H9 (cell line): Measurements from ENCODE around the gene DENND1A. TPM values are rescaled to one million over a fixed set of nuclear protein-coding genes. Genes with fewer than 3 reads are reported as not detected.

Experiments
- DNase-seq: peaks from one replicate; pipeline ENCODE4 v3.0.0-alpha.2; 2017
- H2AFZ ChIP-seq: one replicate; pipeline ENCODE4 v1.6.1; 2013; ENCODE audit warnings: mild to moderate bottlenecking, low read length, control low read depth, moderate library complexity
- H2AK5ac ChIP-seq: 2 replicates; pipeline ENCODE4 v1.6.1; 2013; ENCODE audit warnings: low read length, control low read depth, mixed read lengths; ENCODE audit not compliant: insufficient read length
- H2BK120ac ChIP-seq: one replicate; pipeline ENCODE4 v1.6.1; 2013; ENCODE audit warnings: low read depth, mild to moderate bottlenecking, low read length, control low read depth, inconsistent platforms; ENCODE audit not compliant: poor library complexity, severe bottlenecking
- H2BK12ac ChIP-seq: 2 replicates; pipeline ENCODE4 v1.6.1; 2013; ENCODE audit warnings: low read length, control low read depth, mixed read lengths, low read depth; ENCODE audit not compliant: insufficient read length
- H2BK15ac ChIP-seq: 2 replicates; pipeline ENCODE4 v1.6.1; 2013; ENCODE audit warnings: low read depth, low read length, control low read depth
- H2BK20ac ChIP-seq: one replicate; pipeline ENCODE4 v1.6.1; 2013; ENCODE audit warnings: low read depth, mild to moderate bottlenecking, low read length, control low read depth, inconsistent platforms; ENCODE audit not compliant: poor library complexity, severe bottlenecking
- H2BK5ac ChIP-seq: 2 replicates; pipeline ENCODE4 v1.6.1; 2013; ENCODE audit warnings: low read length, control low read depth, mixed read lengths; ENCODE audit not compliant: insufficient read length
- H3K14ac ChIP-seq: 2 replicates; pipeline ENCODE4 v1.6.1; 2013; ENCODE audit warnings: low read length, control low read depth; ENCODE audit not compliant: insufficient read depth
- H3K18ac ChIP-seq: 2 replicates; pipeline ENCODE4 v1.6.1; 2013; ENCODE audit warnings: low read depth, mild to moderate bottlenecking, mixed read lengths, low read length, control low read depth; ENCODE audit not compliant: insufficient read length
- H3K23ac ChIP-seq: 2 replicates; pipeline ENCODE4 v1.6.1; 2013; ENCODE audit warnings: low read length, control low read depth, mixed read lengths, low read depth; ENCODE audit not compliant: insufficient read length
- H3K23me2 ChIP-seq: 2 replicates; pipeline ENCODE4 v1.6.1; 2013; ENCODE audit warnings: low read depth, mild to moderate bottlenecking, mixed read lengths, low read length, control low read depth; ENCODE audit not compliant: insufficient read length, poor library complexity, severe bottlenecking
- H3K27ac ChIP-seq: 2 replicates; pipeline ENCODE4 v1.5.1; 2013; ENCODE audit warnings: low read length, control low read depth, mixed read lengths, low read depth; ENCODE audit not compliant: insufficient read length
- H3K27me3 ChIP-seq: 2 replicates; pipeline ENCODE4 v1.6.1; 2013; ENCODE audit warnings: low read length, control low read depth, inconsistent platforms; ENCODE audit not compliant: insufficient read depth
- H3K4ac ChIP-seq: 2 replicates; pipeline ENCODE4 v1.6.1; 2013; ENCODE audit warnings: low read depth, mild to moderate bottlenecking, control low read depth, inconsistent platforms, low read length, moderate library complexity
- H3K4me1 ChIP-seq: 2 replicates; pipeline ENCODE4 v1.6.1; 2013; ENCODE audit warnings: low read length, control low read depth, inconsistent platforms; ENCODE audit not compliant: insufficient read depth
- H3K4me2 ChIP-seq: 2 replicates; pipeline ENCODE4 v1.6.1; 2013; ENCODE audit warnings: low read length, control low read depth, mixed read lengths; ENCODE audit not compliant: insufficient read length, insufficient read depth
- H3K56ac ChIP-seq: 2 replicates; pipeline ENCODE4 v1.6.1; 2013; ENCODE audit warnings: low read depth, mild to moderate bottlenecking, mixed read lengths, low read length, control low read depth; ENCODE audit not compliant: insufficient read length
- H3K79me1 ChIP-seq: 2 replicates; pipeline ENCODE4 v1.6.1; 2013; ENCODE audit warnings: low read depth, mild to moderate bottlenecking, moderate library complexity, low read length, control low read depth, inconsistent platforms; ENCODE audit not compliant: insufficient read depth, poor library complexity, severe bottlenecking
- H3K79me2 ChIP-seq: 2 replicates; pipeline ENCODE4 v1.6.1; 2013; ENCODE audit warnings: low read length, control low read depth, inconsistent platforms; ENCODE audit not compliant: insufficient read depth
- H3K9ac ChIP-seq: 2 replicates; pipeline ENCODE4 v1.6.1; 2013; ENCODE audit warnings: low read length, control low read depth, mixed read lengths; ENCODE audit not compliant: insufficient read length; ENCODE audit errors: extremely low read depth
- H3K9me3 ChIP-seq: one replicate; pipeline ENCODE4 v1.6.1; 2013; ENCODE audit warnings: low read depth, low read length, inconsistent platforms; ENCODE audit not compliant: control insufficient read depth
- H3T11ph ChIP-seq: one replicate; pipeline ENCODE4 v1.6.1; 2013; ENCODE audit warnings: mild to moderate bottlenecking, low read length, control low read depth, inconsistent platforms
- H4K20me1 ChIP-seq: one replicate; pipeline ENCODE4 v1.6.1; 2013; ENCODE audit not compliant: control insufficient read depth, insufficient read length, insufficient read depth
- H4K5ac ChIP-seq: 2 replicates; pipeline ENCODE4 v1.6.1; 2013; ENCODE audit warnings: low read depth, mild to moderate bottlenecking, mixed read lengths, low read length, control low read depth; ENCODE audit not compliant: insufficient read length
- H4K8ac ChIP-seq: replicated peaks from 2 replicates; pipeline ENCODE4 v1.6.1; 2013; ENCODE audit warnings: low read length, control low read depth, mixed read lengths, low read depth; ENCODE audit not compliant: insufficient read length
- H4K91ac ChIP-seq: 2 replicates; pipeline ENCODE4 v1.6.1; 2013; ENCODE audit warnings: low read depth, mild to moderate bottlenecking, moderate library complexity, mixed read lengths, low read length, control low read depth; ENCODE audit not compliant: insufficient read length
- H3K27ac Mint-ChIP-seq, 3 experiments: 2 replicates in 2 of 3; 3 replicates in 1 of 3; pipeline ENCODE4 v1.8.0; 2020 to 2021; ENCODE audit warnings: mixed read lengths in 3 of 3, mild to moderate bottlenecking in 1 of 3, moderate library complexity in 1 of 3
- H3K27me3 Mint-ChIP-seq: 2 replicates; pipeline ENCODE4 v1.8.0; 2021; ENCODE audit warnings: low read depth, mild to moderate bottlenecking, moderate library complexity, mixed read lengths
- H3K36me3 Mint-ChIP-seq, 3 experiments: 2 replicates in 2 of 3; 3 replicates in 1 of 3; pipeline ENCODE4 v1.8.0; 2020 to 2021; ENCODE audit warnings: low read depth in 3 of 3, mixed read lengths in 3 of 3; ENCODE audit not compliant: insufficient read depth in 1 of 3
- H3K4me1 Mint-ChIP-seq, 2 experiments: 2 replicates each; pipeline ENCODE4 v1.8.0; 2020; ENCODE audit warnings: mixed read lengths in 2 of 2
- H3K4me3 Mint-ChIP-seq, 2 experiments: 2 replicates in 1 of 2; 3 replicates in 1 of 2; pipeline ENCODE4 v1.8.0; 2020 to 2021; ENCODE audit warnings: mild to moderate bottlenecking in 2 of 2, mixed read lengths in 2 of 2, moderate library complexity in 1 of 2
- H3K9me3 Mint-ChIP-seq, 2 experiments: 2 replicates in 1 of 2; 3 replicates in 1 of 2; pipeline ENCODE4 v1.8.0; 2020; ENCODE audit warnings: mild to moderate bottlenecking in 2 of 2, mixed read lengths in 2 of 2, moderate library complexity in 1 of 2
- WGBS: extraction: QIAGEN DNeasy Blood & Tissue Kit; methylation state at CpG from one replicate; pipeline ENCODE4 v1.1.7; 2013; ENCODE audit warnings: missing lambda C conversion rate, low lambda C conversion rate, mixed read lengths; ENCODE audit not compliant: insufficient read length; ENCODE audit errors: extremely low coverage; 5-methylcytosine and 5-hydroxymethylcytosine counted together
- total RNA-seq: library from RNA; stranded (reverse); gene quantifications from 2 replicates; pipeline ENCODE4 v1.2.1, GENCODE V29; 2021
- TF ChIP-seq, protein P1 (sequence below): fragments of 200-600 bp; sonication (generic); conservative IDR thresholded peaks from 3 replicates; pipeline ENCODE4 v1.8.0; 2021; ENCODE audit warnings: antibody characterized with exemption, mild to moderate bottlenecking

Gene DENND1A
- total RNA-seq, 1 experiment from 2014 or later = 20.4 TPM

DNA sequence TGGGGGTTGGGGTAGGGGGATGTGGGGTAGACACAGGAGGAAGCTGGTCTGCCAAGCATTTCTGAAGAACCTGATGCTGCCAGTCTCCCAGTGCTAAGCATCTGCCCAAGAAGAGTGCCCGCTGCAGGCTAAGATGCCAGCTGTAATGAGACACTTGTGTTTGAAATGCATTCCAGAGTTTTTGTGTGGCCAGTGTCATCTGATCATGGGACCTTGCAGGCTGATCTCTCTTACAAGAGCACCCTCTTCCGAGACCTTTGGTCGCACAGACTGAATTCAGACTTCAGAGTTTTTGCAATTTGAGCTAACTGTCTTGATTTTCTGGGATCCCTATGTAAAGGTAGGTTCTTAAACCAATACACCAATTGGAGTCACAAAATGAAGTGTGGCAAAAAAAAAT is 58.1 kb downstream of the DENND1A start:
- no peak overlapping the region for H3K4me2 ChIP-seq
- H3K9ac ChIP-seq = no peak overlapping the region
- Mint-ChIP-seq H3K27ac (no peak overlapping the region; a peak in 1 of 7 replicates), H3K4me3 (no peak overlapping the region), H3K27me3 (peaks cover 12% of the 10 kb centered on the region), H3K9me3 (no peaks in the 10 kb centered on the region), H3K4me1 (peaks cover 25 to 31% of the 10 kb centered on the region in 2 experiments), H3K36me3 (peaks cover 6 to 13% (median 11%) of the 10 kb centered on the region in 3 experiments; a peak in 6 of 7 replicates)
- H3K23me2 ChIP-seq = no peaks in the 10 kb centered on the region
- no peaks in the 10 kb centered on the region for H3K79me2 ChIP-seq
- H3K4ac ChIP-seq = no peak overlapping the region
- H3K18ac ChIP-seq = no peak overlapping the region
- no peaks in the 10 kb centered on the region for H3K27me3 ChIP-seq
- H4K5ac ChIP-seq = no peak overlapping the region
- no peak overlapping the region for H2BK5ac ChIP-seq
- no peak overlapping the region for H2BK15ac ChIP-seq
- TF ChIP-seq, protein P1, sequence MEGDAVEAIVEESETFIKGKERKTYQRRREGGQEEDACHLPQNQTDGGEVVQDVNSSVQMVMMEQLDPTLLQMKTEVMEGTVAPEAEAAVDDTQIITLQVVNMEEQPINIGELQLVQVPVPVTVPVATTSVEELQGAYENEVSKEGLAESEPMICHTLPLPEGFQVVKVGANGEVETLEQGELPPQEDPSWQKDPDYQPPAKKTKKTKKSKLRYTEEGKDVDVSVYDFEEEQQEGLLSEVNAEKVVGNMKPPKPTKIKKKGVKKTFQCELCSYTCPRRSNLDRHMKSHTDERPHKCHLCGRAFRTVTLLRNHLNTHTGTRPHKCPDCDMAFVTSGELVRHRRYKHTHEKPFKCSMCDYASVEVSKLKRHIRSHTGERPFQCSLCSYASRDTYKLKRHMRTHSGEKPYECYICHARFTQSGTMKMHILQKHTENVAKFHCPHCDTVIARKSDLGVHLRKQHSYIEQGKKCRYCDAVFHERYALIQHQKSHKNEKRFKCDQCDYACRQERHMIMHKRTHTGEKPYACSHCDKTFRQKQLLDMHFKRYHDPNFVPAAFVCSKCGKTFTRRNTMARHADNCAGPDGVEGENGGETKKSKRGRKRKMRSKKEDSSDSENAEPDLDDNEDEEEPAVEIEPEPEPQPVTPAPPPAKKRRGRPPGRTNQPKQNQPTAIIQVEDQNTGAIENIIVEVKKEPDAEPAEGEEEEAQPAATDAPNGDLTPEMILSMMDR = no peak
- H3K9me3 ChIP-seq = no peaks in the 10 kb centered on the region
- H3K27ac ChIP-seq = no peak overlapping the region
- H3K4me1 ChIP-seq = peaks cover 6% of the 10 kb centered on the region; the same call in 1 of the 2 replicates
- no peak overlapping the region for H2BK20ac ChIP-seq
- no peaks in the 10 kb centered on the region for H4K20me1 ChIP-seq
- H2BK120ac ChIP-seq = no peak overlapping the region
- no CpG with 5 or more reads among the region's 3 CpGs for WGBS
- no peak overlapping the region for H3K56ac ChIP-seq
- no peak overlapping the region for H3T11ph ChIP-seq
- H4K91ac ChIP-seq = no peak overlapping the region
- H4K8ac ChIP-seq = no peak overlapping the region
- H3K79me1 ChIP-seq = peaks cover 3% of the 10 kb centered on the region
- H2AK5ac ChIP-seq = no peak overlapping the region
- no peak overlapping the region for H2AFZ ChIP-seq
- H2BK12ac ChIP-seq = no peak overlapping the region
- no peak overlapping the region for H3K23ac ChIP-seq
- no peak overlapping the region for H3K14ac ChIP-seq
- no peak for DNase-seq
